ENCODE results near the gene ATP11A. TPM values are rescaled to one million over a fixed set of nuclear protein-coding genes. Genes with fewer than 3 reads are reported as not detected.

The ATP11A gene
- 23.3 TPM for polyA plus RNA-seq (2012; ENCODE audit: insufficient read depth, insufficient read length)

DNA sequence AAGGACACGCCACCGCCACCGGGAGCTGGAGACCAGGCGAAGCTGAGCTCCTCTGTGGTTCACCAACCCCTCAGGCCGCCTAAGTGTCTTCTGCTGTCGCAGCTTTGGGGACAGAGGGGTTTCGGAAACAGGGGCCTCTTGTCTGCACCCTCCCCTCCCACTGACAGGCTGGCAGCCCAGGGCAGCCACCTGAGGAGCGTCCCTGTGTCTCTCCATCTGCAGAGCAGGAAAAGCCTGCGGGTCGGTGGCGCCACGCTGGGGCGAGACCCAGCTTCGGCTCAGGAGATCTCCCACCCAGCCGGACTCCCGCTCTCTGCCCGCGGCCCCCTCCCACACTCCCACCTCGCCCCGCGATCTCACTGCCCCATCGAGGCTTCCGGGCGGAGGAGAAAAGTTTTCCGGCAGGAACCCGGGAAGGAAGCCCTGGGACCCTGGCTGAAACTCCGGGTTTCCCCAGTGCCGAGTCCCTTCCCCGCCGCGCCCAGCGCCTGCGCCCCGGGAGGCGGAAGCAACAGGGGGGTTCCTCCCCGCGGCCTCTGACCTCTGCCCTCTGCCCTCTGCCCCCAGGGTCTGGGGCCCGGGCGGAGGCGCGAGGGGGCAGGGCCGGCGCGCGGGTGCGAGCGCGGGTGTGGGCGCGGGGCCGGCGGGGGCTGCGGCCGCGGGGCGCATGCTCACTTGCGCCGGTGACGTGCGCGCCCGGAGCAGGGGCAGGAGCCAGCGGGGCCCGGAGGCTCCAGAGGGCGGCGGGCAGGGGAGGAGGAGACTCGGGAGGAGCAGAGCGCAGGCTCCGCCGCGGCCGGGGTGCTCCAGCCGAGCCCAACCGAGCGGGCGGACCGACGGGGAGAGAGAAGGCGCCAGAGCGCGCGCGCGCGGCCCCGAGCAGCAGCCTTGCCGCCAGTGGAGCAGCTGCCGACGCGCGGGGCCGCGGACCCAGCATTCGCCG, at the start of gene ATP11A:
ATP11A (plus strand) TSS at position 736 of the 943 bp plus-strand sequence. CDS start 379 bp downstream, outside the sequence.
- DNase-seq (ENCODE audit: low read depth, low spot score): peak; percentile 64
- peak within 1 kb of the TSS; percentile 79 for H3K4me3 ChIP-seq (ENCODE audit: low read length)

DNA sequence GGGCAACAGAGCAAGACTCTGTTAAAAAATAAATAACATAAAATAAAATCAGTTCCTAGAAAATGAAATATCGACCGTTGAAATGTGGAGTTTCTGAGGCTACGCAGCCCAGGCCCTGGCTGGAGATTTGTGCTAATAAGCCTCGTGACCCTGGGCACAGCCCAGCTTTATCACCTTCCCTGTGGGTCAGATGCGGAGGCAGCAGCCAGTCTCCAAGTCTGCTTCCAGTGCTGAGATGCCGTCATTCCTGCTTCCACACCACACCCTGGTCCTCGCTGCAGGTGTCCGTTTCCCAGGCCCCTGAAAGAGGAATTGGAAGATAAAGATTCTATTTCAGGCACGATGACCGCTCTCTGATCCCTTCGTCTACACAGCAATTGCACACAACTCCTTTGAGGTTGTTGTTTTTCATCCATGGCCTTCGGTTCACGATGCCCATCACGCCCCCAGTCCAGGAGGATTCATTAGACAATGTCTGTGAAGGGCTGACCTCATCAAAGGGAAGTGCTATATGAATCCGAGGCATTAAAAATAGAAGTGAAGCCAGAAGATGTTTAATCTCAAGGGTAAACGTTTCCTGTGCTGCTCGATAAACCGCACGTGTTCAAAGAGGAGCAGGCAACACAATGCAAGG, 48.3 kb upstream of the ATP11A start:
- H3K4me3 ChIP-seq (ENCODE audit: low read length): no peak overlapping the region
- peak; percentile 37 for DNase-seq (ENCODE audit: low read depth, low spot score)

DNA sequence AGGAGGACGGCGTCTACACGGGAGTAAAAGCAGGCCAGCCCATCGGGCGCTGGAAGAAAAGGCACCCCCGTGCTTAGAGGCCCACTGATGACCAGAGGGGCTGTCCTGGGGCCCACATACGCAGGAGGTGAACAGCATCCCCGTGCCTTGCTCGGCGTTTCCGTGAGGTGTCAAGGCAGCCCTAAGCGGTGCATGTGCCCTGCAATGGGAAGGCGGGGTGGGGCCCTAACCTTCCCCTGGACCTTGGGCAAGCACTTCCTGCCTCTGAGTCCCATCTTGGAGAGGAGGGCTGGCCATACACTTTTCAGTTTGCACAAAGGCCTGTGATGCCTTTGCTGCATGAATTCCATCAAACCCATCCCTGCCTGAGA, 47.8 kb upstream of the ATP11A start:
- no peak overlapping the region for H3K4me3 ChIP-seq (ENCODE audit: low read length)
- DNase-seq (ENCODE audit: low read depth, low spot score): no peak

DNA sequence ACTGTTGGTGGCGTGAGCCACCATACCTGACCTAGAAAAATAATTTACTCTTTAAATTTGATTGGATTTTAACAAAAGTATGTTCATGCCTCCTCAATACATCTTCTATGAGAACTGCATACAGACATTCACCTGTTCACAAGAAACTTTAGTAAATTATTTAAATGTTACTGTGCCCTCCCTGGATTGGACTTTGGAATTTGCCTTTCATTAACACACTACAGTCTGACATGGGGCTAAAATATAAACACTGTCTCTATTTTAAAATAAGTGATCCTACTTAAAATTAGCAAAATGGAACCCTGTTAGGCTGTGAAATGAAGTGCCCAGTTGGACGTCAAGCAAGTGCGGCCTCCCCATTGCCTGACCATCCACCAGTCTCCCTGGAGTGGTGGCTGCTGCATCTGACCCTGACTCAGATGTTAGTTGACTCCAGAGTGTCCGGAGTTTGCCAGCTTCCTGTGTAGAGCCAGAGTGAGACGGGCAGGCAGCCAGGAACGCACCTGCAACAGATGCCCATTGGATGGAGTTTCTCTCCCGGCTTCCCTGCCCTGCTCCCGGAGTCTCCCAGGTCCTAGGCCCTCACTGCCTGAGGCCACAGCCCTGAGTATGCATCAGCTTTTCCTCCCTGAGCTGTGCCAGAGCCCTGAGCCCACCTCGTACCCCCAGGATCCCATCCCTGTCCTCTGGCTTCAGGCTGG, 45.9 kb upstream of the ATP11A start:
- no peak overlapping the region for H3K4me3 ChIP-seq (ENCODE audit: low read length)
- DNase-seq (ENCODE audit: low read depth, low spot score): no peak

DNA sequence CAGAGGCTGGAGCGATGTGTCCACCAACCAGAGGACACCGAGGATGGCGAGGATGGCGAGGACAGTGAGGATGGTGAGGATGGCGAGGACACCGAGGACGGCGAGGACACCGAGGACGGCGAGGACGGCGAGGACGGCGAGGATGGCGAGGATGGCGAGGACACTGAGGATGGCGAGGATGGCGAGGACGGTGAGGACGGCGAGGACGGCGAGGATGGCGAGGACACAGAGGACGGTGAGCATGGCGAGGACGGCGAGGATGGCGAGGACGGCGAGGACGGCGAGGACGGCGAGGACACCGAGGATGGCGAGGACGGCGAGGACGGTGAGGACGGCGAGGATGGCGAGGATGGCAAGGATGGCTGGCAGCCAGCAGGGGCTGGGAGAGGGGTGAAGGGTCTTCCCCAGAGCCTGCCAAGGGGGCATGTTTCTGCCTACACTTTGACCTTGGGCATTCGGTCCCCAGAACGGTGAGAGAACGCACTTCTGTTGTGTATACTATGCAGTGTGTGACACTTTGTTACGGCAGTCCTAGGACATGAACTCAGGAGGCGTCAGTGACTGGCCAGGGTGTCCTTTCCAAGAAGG, 44.4 kb upstream of the ATP11A start:
- DNase-seq (ENCODE audit: low read depth, low spot score): no peak
- H3K4me3 ChIP-seq (ENCODE audit: low read length): no peak overlapping the region

DNA sequence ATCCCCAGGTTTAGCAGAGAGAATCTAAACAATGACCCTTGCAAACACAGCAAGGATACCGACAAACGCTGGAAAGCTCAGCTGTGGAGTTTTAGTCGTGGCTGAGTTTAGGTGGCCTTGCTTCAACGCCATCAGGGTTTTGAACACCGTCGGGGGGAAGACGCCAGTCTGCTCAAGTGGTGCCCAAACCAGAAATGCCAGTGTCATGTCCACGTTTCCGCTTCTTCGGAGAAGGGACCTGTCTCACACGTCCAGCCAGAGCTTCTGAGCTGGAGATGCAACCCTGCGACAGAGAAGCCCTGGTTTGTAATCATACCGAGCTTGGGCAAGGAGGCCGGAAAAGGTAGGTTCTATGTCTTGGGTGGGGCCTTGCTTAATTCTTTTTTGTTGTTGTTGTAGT, 42.6 kb upstream of the ATP11A start:
- DNase-seq (ENCODE audit: low read depth, low spot score): no peak
- no peak overlapping the region for H3K4me3 ChIP-seq (ENCODE audit: low read length)

DNA sequence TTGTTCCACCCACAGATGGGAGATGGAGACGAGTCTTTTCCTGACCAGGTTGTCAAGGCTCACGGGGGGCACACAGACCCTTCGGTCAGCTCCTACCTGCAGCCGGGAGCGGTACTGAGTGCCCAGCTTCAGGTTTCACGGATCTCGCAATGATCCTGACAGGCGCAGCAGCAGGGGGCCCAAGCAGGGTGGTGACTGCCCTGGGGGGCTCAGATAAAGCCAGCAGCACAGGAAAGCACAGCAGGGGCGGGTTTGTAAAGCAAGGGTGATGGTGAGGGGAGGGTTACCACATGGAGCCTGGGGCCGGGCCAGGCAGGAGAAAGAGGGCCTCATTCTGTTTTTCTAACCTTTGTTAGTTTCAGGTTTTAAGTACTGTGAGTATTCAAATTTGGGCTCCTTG, 41.7 kb upstream of the ATP11A start:
- no peak for DNase-seq (ENCODE audit: low read depth, low spot score)
- no peak overlapping the region for H3K4me3 ChIP-seq (ENCODE audit: low read length)

DNA sequence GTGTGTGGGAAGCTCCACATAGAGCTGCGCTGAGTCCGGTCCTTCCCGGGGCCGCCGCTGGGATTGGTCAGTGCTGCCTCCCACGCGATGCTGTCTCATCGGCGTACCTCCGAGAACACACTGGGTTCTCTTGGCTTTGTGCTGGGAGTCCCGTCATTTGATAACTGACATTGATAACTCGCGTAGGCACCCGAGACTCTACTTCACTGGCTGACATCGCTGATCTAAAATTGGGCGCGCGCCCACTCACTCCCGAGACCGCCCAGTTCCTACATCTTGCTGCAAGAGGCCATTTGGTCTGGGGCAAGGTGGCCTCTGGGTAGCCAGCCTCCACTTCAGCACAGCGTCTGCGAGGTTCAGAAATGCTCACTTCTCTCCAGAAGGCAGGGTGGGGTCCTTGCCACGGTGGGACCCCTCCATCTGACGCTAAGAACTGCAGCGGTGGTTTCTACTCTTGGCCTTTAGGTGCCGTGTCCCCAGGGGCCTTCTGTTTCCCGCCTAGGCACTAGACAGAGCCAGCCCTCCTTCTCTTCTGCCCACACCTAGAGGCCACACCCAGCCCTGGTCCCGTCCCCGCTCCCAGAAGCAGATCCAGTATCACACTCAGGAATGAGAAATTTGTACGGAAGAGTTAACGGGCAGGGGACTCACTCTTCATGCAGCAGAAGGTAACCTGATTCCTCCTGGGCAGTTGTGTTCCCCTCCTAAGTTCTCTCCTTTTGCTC, 40.7 kb upstream of the ATP11A start:
- no peak overlapping the region for H3K4me3 ChIP-seq (ENCODE audit: low read length)
- no peak for DNase-seq (ENCODE audit: low read depth, low spot score)

DNA sequence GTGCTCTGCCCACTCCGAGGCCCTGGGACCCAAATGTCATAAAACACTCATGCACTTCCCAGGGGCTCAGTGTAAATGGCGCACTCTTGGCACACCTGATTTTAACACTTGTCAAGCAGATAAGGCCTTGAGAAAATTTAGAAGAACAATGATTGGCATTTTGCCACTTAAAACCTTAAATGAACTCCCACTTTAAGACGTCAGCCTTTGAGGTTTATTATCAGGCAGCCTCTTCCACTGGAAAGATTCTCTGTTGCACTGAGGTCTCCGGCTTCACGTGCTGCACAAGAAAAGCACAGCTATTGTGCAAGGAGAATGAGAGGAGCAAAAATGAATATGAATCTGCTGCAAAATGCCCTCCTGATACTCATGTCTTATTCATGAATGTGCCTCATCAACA, 38.5 kb upstream of the ATP11A start:
- DNase-seq (ENCODE audit: low read depth, low spot score): no peak
- H3K4me3 ChIP-seq (ENCODE audit: low read length): no peak overlapping the region

DNA sequence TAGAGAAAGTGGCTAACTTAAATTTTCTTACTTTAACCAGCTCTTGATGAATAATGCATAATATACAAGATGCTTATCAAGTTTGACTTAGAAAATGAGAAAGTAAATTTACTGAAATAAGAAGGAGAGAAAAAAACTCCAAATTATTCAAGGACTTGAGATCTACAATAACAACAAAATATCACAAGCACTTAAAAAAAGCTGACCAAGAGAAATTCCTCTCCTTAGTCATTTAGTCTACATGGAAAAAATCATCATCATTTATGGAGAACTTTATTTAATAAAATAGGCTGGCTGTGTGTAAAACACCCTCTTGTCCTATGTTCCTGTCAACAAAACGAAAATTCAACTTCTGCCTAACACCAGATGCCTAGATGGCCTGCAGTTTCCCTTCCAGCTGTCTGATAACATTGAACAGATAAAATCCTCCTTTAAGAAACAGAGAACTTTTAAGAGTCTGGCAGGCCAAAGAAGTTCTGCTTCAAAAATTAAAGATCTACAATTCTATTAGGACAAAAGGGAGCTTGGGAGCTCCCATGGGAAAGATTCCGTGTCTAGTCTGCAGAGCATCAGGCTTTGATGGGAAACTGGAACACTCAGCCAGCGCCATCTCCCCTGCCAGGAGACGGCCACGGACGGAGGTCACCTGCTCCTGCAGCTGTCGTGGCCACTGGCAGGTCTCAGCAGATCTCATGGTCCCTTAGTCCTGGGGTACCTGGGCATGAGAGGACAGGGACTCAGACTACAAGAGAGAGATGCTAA, 37.9 kb upstream of the ATP11A start:
- DNase-seq (ENCODE audit: low read depth, low spot score): no peak

DNA sequence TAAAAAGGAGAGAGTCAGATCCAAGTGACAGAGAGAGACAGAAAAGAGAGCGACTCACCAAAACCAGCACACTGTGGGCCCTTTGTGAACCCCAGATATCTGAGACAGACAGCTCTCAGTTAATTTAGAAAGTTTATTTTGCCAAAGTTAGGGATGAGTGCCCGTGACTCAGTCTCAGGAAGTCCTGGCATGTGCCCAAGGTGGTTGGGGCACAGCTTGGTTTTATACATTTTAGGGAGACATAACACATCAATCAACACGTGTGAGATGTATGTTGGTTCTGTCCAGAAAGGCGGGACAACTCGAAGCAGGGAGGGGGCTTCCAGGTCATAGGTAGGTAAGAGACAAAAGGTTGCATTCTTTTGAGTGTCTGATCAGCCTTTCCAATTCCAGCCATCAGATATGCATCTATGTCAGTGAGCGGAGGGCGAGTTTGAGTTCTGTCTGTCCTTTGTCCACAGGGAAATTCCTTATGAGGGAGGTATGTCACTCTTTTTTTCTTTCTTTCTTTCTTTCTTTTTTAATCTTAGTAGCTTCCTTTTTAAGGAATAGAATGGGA, 37.2 kb upstream of the ATP11A start:
- DNase-seq (ENCODE audit: low read depth, low spot score): no peak

More for the DNA sequence above, 37.9 kb upstream of the ATP11A start:
- H3K4me3 ChIP-seq (ENCODE audit: low read length): no peak overlapping the region

DNA sequence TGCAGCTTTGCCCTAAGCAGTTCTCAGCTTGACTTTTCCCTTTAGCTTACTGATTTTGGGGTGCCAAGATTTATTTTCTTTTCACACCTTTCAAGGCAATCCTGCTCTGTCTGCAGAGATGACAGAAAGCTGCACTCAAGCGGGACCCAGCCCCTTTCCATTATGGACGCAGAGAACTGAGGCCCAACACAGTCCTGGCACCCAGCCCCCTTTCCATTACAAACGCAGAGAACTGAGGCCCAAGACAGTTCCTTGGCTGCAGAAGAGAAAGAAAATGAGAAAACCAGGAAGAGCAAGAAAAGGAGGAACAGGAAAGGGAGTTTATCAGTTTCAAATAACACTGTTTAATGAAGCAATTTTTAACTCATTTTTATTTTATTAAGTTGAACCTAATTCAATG, 36.8 kb upstream of the ATP11A start:
- no peak for DNase-seq (ENCODE audit: low read depth, low spot score)
- no peak overlapping the region for H3K4me3 ChIP-seq (ENCODE audit: low read length)

More for the DNA sequence above, 37.2 kb upstream of the ATP11A start:
- no peak overlapping the region for H3K4me3 ChIP-seq (ENCODE audit: low read length)

DNA sequence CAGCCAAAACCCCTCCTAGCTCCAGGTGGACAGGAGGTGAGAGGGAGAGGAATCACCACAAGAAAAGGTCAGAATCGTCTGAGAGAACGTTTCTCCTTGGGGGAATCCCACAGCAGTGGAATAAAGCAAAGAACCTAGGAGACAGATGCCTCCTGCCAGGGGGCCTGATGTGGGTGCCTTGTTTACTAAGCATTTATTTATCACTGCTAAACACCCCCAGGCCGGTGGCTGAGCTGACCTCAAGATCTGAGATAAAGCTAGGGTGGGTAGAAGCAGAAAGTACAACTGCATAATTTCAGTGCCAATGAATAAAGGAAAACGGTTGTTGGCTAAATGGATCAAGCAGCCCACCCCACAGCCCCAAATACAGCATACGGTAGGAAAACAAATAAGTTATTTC, 33.9 kb upstream of the ATP11A start:
- DNase-seq (ENCODE audit: low read depth, low spot score): no peak
- H3K4me3 ChIP-seq (ENCODE audit: low read length): no peak overlapping the region

DNA sequence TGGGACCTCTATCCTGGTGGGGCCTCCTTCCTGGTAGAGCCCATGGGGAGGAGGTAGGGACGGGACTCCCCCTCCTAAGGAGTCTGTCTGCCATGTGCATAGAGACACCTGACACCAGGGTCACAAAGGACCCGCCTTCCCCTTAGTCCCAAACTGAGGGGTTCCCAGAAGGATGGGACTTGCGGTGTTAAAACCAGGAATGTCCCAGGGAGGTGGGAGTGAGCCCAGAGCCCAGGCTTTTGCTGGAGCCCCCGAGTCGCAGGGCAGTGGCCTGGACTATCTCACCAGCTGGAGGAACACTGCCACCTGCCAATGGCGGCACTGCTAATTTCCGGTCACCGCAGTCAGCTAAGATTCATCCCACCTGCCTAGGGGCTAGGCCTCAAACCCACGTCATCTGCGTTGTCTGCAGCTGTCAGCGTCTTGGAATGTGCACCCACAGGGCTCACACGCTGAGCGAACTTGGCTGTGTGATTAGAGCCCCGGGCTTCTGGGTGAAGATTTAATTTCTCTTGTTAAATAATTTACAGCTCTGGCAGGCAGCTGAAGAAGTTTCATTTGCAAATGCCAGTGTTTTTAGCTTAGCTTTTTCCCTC, 31.9 kb upstream of the ATP11A start:
- no peak overlapping the region for H3K4me3 ChIP-seq (ENCODE audit: low read length)
- no peak for DNase-seq (ENCODE audit: low read depth, low spot score)

DNA sequence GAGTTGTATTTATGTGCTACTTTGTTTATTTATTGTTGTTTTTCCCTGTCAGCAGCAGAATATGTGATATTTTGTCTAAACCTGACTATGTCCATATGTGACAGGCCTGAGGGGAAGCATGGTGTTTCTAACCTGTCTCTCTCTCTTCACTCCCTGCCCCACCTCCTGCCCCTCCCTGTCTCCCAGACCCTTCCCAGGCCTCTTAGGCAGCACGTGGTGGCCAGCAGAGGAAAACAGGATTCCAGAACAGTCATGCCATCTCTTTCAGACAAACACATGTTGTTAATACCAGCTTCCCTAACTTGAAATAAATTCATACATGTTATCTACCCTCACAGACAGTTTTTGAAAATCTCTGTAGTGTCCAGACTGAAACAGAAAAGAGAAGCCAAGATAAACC, 31.0 kb upstream of the ATP11A start:
- no peak overlapping the region for H3K4me3 ChIP-seq (ENCODE audit: low read length)
- DNase-seq (ENCODE audit: low read depth, low spot score): no peak

DNA sequence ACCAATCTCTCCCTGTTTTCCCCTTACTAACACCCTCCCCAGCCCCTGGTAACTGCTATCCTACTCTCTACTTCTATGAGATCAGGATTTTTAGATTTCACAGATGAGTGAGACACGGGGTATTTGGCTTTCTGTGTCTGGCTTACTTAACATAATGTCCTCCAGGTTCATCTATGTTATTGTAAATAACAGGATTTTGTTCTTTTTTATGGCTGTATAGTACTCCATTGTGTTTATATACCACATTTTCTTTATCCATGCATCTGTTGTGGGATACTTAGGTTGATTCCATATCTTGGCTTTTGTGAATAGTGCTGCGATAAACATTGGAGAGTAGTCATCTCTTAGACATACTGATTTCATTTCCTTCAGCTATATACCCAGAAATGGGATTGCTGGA, 28.5 kb upstream of the ATP11A start:
- no peak for DNase-seq (ENCODE audit: low read depth, low spot score)

DNA sequence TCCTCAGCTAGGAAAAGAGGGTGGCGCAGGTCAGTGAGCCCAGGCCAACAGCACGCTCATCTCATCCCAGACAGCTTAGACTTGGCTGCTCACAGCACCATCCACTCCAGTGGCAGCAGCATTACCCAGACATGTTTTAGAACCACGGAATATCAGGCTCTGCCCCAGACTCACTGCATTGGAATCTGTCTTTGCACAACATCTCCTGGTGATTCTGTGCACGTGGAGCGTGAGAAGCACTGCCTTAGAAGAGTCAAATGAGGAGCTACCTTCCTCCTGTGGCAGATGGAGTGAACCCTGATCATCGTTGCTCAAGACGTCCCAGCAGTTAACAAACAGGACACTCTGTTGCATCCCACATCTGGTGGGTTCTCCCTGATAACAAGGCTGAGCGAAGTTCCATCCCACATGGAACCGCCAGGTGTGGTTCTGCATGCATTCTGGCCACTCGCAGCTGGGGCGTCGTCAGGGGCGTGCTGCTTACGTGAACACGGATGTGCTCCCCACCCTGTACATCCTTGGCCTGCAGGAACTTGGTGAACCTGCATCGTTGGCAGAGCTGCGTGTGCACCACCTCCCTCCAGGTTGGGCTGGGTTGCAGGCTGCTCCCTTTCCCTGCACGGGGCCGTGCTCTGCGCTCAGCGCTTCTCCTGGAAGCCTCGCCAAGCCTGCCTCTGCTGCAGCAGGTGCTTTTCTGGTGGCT, 25.2 kb upstream of the ATP11A start:
- DNase-seq (ENCODE audit: low read depth, low spot score): no peak
- H3K4me3 ChIP-seq (ENCODE audit: low read length): no peak overlapping the region

More for the DNA sequence above, 28.5 kb upstream of the ATP11A start:
- no peak overlapping the region for H3K4me3 ChIP-seq (ENCODE audit: low read length)
